HFF-Myc (cell line): Measurements from ENCODE around the gene NXN.
"Not testable (repeated sequence)": the region's sequence is repeated elsewhere in the genome, so short reads cannot be mapped to it uniquely, and the experiment has no call there.

Source experiments
- DNase-seq: peaks from one replicate; pipeline ENCODE4 v3.0.0-alpha.2; 2011; ENCODE audit warnings: low read depth; ENCODE audit errors: extremely low read depth
- H3K4me3 ChIP-seq: replicated peaks from 2 replicates; pipeline ENCODE4 v1.5.1; 2011; ENCODE audit warnings: low read depth, mild to moderate bottlenecking, control low read depth, low read length
- CTCF ChIP-seq: IDR thresholded peaks from 2 replicates; pipeline ENCODE4 v1.5.1; 2012; ENCODE audit warnings: mild to moderate bottlenecking, low read depth, low read length, control low read depth; ENCODE audit errors: missing control alignments

The NXN gene

GRCh38 chr17:806346-806745, 173.2 kb downstream of the NXN start:
- TF ChIP-seq CTCF = no peak
- H3K4me3 ChIP-seq = no peak overlapping the region
- no peak for DNase-seq

GRCh38 chr17:805886-806285, 173.7 kb downstream of the NXN start:
- H3K4me3 ChIP-seq, DNase-seq: not testable (repeated sequence)

- no peak for TF ChIP-seq CTCF
- DNase-seq = no peak
- H3K4me3 ChIP-seq = no peak overlapping the region
These were observed 174.8 kb downstream of the NXN start for GRCh38 chr17:804541-805435.

- no peak for TF ChIP-seq CTCF
- H3K4me3 ChIP-seq = no peak overlapping the region
- DNase-seq = no peak
These were observed 176.4 kb downstream of the NXN start for GRCh38 chr17:802901-803881.

- H3K4me3 ChIP-seq = no peak overlapping the region
- DNase-seq = no peak
- no peak for TF ChIP-seq CTCF
These were observed 177.1 kb downstream of the NXN start for GRCh38 chr17:802481-802880.

GRCh38 chr17:801660-802059, 177.9 kb downstream of the NXN start:
- no peak for TF ChIP-seq CTCF
- H3K4me3 ChIP-seq = no peak overlapping the region
- DNase-seq = no peak

DNA sequence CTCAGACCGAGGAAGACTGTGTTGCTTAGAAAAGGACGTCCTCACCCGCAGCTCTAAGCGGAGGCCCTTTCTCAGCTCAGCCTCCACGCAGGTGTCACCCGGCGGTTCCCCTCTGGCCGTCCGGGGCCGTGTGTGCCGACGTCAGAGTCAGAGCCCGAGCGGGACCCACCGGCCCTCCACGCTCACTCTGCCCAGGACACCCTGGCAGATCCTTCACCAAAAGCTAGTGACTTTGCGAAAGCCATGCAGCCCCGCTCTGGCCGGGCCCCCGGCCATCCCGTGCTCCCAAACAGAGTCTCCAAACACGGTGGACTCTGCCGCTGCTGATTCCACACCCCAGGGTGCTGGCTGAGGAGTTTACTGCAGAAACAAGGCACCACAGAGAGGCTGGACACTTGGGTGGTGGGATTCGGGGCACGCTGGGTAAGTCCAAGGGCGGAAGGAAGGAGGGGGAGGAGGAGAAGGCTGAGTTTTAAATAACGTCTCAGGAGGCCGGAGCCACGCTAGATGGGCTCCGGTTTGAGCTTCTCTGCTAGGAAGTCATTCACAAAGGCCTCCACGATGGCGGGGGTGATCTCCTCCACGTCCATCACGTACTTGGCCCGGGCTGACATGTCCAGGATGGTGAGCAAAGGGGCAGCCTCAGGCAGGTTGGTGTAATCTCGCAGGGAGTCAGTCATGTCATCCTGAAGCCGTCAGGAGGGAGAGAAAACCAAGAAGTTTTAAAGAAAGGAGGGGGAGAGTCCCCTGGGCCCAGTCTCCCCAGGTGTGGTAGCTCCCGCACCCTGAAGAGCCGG, 178.9 kb downstream of the NXN start:
- TF ChIP-seq CTCF = no peak
- DNase-seq = no peak
- no peak overlapping the region for H3K4me3 ChIP-seq
